Motor neuron (in vitro differentiated cells): ENCODE measurements around the gene GRM7. TPM values are rescaled to one million over a fixed set of nuclear protein-coding genes. Genes with fewer than 3 reads are reported as not detected.
A peak's percentile ranks its signal among the peaks of the same experiment; 100 is the strongest.

Source experiments
- ATAC-seq, 8 experiments: fragments of 200-7000 bp; cut with Tn5 transposase; replicated peaks in 6 of 8; 2 replicates each; pipeline ENCODE4 v1.8.0; 2021; ENCODE audit warnings: mild to moderate bottlenecking in 8 of 8, moderate library complexity in 8 of 8
- H3K27ac ChIP-seq, 2 donors: fragments of 250-450 bp; sonication (Bioruptor Pico); 2 replicates each; pipeline ENCODE4 v1.9.0; 2021; ENCODE audit warnings: antibody characterized with exemption in 2 of 2, mild to moderate bottlenecking in 2 of 2, moderate library complexity in 1 of 2
- H3K4me1 ChIP-seq, 2 donors: fragments of 250-450 bp; sonication (Bioruptor Pico); replicated peaks in 1 of 2; 2 replicates each; pipeline ENCODE4 v1.6.1; 2021; ENCODE audit warnings: antibody characterized with exemption in 2 of 2, mild to moderate bottlenecking in 2 of 2, moderate library complexity in 1 of 2
- H3K4me3 ChIP-seq, 5 donors: fragments of 250-450 bp; sonication (Bioruptor Pico); 2 replicates each; pipeline ENCODE4 v1.9.0; 2021; ENCODE audit warnings: antibody characterized with exemption in 5 of 5, mild to moderate bottlenecking in 5 of 5, moderate library complexity in 4 of 5
- WGBS, 10 experiments: fragments of 450-650 bp; shearing (Covaris generic); methylation state at CpG; one replicate each; pipeline ENCODE4 v1.0.0; 2022; 5-methylcytosine and 5-hydroxymethylcytosine counted together
- in situ Hi-C, 9 experiments: fragments of 400-800 bp; cut with MboI; loops; one replicate each; pipeline ENCODE4 v1.15.0; 2021; ENCODE audit warnings: low sequenced_read_pairs in 9 of 9, low pct_unique_long_range_greater_than_20kb in 2 of 9; ENCODE audit not compliant: unreplicated experiment in 9 of 9
- total RNA-seq, 8 experiments: library from RNA; unstranded; fragments of 300-600 nt; gene quantifications; 2 replicates each; pipeline versions ENCODE4 v1.2.3 to v1.2.4, GENCODE V29; 2022

Gene GRM7
- total RNA-seq, 8 experiments from 2014 or later = 0.14 to 5.0 (median 2.9) TPM; not detected in 1

GRCh38 chr3:7275396-7275795 is 414.5 kb downstream of the GRM7 start:
- Histone ChIP-seq H3K4me1 (no peaks in the 10 kb centered on the region), H3K4me3 (no peak overlapping the region), H3K27ac (no peak overlapping the region)
- in situ Hi-C loops = no loop called here
- ATAC-seq = no peak
- WGBS, 10 experiments = 0 to 100% (median 76%) methylated on average over 1 to 2 of the region's 2 CpGs; no CpG with 5 or more reads in 4 of the 10 experiments

DNA sequence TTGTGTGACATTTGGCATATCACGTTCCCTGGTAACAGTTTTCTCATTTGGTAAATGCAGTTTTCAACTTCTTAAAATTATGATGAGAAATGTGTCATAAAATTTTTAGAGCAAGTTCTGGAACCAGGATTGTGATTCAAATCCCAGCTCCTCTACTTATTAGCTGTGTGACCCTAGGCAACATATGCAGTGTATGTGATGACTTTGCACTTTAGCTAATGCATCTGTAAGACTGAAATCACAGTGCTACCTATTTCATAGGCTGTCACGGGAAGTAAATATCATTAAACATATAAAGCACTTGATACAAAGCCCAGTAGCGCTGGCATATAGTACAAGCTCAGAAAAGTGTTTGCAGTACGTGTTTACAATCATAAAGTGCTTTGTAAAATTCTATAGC is 419.4 kb downstream of the GRM7 start:
- in situ Hi-C loops = no loop called here
- no peak for ATAC-seq
- H3K4me1 ChIP-seq = no peaks in the 10 kb centered on the region
- no peak overlapping the region for H3K27ac ChIP-seq
- no peak overlapping the region for H3K4me3 ChIP-seq
- WGBS, 10 experiments = 0 to 89% (median 27%) methylated on average over 1 to 4 of the region's 4 CpGs; no CpG with 5 or more reads in 1 of the 10 experiments

GRCh38 chr3:7282988-7283387 is 422.1 kb downstream of the GRM7 start:
- in situ Hi-C loops = no loop called here
- ATAC-seq = no peak
- no peak overlapping the region for H3K4me3 ChIP-seq
- no peaks in the 10 kb centered on the region for H3K4me1 ChIP-seq
- 7 to 91% (median 53%) methylated on average over 1 to 4 of the region's 4 CpGs for WGBS, 10 experiments
- H3K27ac ChIP-seq = no peak overlapping the region

DNA sequence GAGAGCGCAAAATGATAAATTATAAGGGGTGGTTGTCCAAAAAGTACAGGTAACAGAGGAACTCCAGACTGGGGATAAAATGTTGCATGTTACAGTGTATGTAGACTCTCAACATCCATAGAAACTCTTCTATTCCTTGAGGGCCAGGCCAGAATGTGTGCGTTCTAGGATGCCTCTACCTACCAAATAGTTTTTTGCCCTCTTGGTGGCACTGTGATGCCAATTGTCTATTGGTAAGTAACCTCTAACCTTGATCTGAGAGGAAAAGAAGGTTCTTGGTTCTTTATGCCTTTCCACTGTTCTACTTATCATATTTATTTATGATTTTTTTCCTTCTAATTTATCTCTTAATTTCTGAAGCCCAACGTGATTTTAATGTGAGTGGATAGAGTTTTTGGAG is 424.6 kb downstream of the GRM7 start:
- H3K27ac ChIP-seq = no peak overlapping the region
- H3K4me1 ChIP-seq = no peaks in the 10 kb centered on the region
- ATAC-seq = no peak
- 0 to 83% (median 70%) methylated on average over 1 to 3 of the region's 3 CpGs; no CpG with 5 or more reads in 2 of the 10 experiments for WGBS, 10 experiments
- H3K4me3 ChIP-seq = no peak overlapping the region
- in situ Hi-C loops = no loop called here

- H3K4me3 ChIP-seq = no peak overlapping the region
- H3K27ac ChIP-seq = no peak overlapping the region
- 0 to 93% (median 25%) methylated on average over 1 to 3 of the region's 3 CpGs; no CpG with 5 or more reads in 2 of the 10 experiments for WGBS, 10 experiments
- no peaks in the 10 kb centered on the region for H3K4me1 ChIP-seq
- ATAC-seq = no peak
- in situ Hi-C loops = no loop called here
Measured at GRCh38 chr3:7288133-7288532, 427.2 kb downstream of the GRM7 start.

GRCh38 chr3:7289121-7289520 is 428.2 kb downstream of the GRM7 start:
- in situ Hi-C loops = no loop called here
- H3K4me3 ChIP-seq = no peak overlapping the region
- no peak overlapping the region for H3K27ac ChIP-seq
- ATAC-seq = no peak
- H3K4me1 ChIP-seq = no peaks in the 10 kb centered on the region
- WGBS, 10 experiments = 0 to 100% (median 97%) methylated on average over 1 of the region's 1 CpG; no CpG with 5 or more reads in 4 of the 10 experiments

GRCh38 chr3:7290077-7290825 is 429.3 kb downstream of the GRM7 start:
- WGBS, 10 experiments = 0 to 100% (median 63%) methylated on average over 1 of the region's 1 CpG; no CpG with 5 or more reads in 2 of the 10 experiments
- H3K27ac ChIP-seq = no peak overlapping the region
- in situ Hi-C loops = no loop called here
- H3K4me3 ChIP-seq = no peak overlapping the region
- peak in 2 of 8 experiments; percentile 70 to 80 for ATAC-seq
- H3K4me1 ChIP-seq = no peaks in the 10 kb centered on the region

DNA sequence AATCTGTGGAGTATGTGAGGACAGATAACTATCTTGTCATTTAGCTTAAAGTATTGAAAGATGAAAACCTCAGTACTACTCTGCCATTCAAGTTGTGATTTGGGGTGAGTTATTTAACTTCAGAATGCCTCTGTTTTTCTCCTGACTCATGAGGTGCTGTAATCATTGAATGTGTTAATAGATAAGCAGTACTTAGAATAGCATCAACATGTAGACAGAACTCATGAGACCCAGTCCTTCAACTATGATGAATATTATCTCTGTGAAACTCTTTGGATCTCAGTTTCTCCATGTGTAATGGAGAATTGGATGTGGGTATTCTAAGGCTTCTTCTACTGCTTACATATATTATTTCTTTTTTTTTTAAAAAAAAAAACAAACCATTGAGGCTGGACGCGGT is 431.4 kb downstream of the GRM7 start:
- Histone ChIP-seq H3K4me1 (no peaks in the 10 kb centered on the region), H3K27ac (no peak overlapping the region), H3K4me3 (no peak overlapping the region)
- WGBS, 10 experiments = 43 to 100% (median 94%) methylated on average over 2 of the region's 2 CpGs; no CpG with 5 or more reads in 4 of the 10 experiments
- in situ Hi-C loops = no loop called here
- no peak for ATAC-seq

- no peak overlapping the region for H3K27ac ChIP-seq
- ATAC-seq = no peak
- in situ Hi-C loops = no loop called here
- H3K4me3 ChIP-seq = no peak overlapping the region
- no peaks in the 10 kb centered on the region for H3K4me1 ChIP-seq
- WGBS, 10 experiments = 20 to 100% (median 77%) methylated on average over 1 to 7 of the region's 7 CpGs
Measured at GRCh38 chr3:7293286-7293685, 432.4 kb downstream of the GRM7 start.

DNA sequence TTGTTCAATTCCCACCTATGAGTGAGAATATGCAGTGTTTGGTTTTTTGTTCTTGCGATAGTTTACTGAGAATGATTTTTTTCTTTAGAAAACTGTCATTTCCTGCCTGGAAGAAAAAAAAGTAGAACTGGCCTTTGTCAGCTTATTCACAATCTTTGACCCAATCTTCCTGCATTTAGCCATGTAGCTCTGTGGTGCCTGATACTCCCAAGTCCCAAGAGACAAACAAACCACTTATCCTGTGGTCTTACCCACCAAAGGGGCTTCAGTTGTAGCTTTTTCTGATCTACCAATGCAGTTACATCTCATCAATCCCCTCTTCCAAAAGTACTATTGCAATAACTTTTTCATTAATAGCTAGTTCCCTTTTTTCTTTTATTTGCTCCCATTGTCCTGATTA is 444.6 kb downstream of the GRM7 start:
- in situ Hi-C loops = no loop called here
- Histone ChIP-seq H3K4me1 (no peaks in the 10 kb centered on the region), H3K4me3 (no peak overlapping the region), H3K27ac (no peak overlapping the region)
- WGBS, 10 experiments = 100% methylated on average over 1 of the region's 1 CpG; no CpG with 5 or more reads in 8 of the 10 experiments
- no peak for ATAC-seq

- no peak for ATAC-seq
- Histone ChIP-seq H3K4me3 (no peak overlapping the region), H3K27ac (no peak overlapping the region), H3K4me1 (no peaks in the 10 kb centered on the region)
- in situ Hi-C loops = no loop called here
- 0 to 100% (median 74%) methylated on average over 1 to 3 of the region's 3 CpGs; no CpG with 5 or more reads in 1 of the 10 experiments for WGBS, 10 experiments
Measured at GRCh38 chr3:7306901-7307300, 446.0 kb downstream of the GRM7 start.

GRCh38 chr3:7307410-7307809 is 446.5 kb downstream of the GRM7 start:
- ATAC-seq = no peak
- Histone ChIP-seq H3K4me1 (no peaks in the 10 kb centered on the region), H3K4me3 (no peak overlapping the region), H3K27ac (no peak overlapping the region)
- in situ Hi-C loops = no loop called here
- WGBS, 10 experiments = 33 to 100% (median 70%) methylated on average over 1 to 2 of the region's 2 CpGs; no CpG with 5 or more reads in 1 of the 10 experiments

DNA sequence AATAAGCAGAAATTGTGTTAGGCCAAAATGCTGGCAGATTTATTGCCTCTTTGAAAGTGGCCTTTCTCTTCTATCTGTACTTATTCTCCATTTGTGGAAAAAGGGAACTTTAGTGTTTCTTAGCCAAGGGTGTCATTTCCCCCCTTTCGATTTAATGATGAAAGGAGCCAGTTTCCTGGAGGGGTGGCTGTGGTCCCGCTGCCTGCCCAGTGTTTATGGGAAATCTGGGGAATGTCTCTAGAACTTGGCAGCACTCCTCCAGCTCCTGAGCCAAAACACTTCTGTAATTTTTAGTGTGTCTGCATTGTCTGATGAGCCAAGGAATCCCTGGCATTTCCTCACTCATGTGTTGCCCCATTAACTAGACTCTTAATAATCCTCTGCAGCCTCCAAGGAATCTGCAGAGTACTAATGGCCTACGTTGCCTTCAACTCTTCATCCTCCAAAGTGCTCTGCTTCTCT is 448.8 kb downstream of the GRM7 start:
- Histone ChIP-seq H3K27ac (no peak overlapping the region), H3K4me3 (no peak overlapping the region), H3K4me1 (no peaks in the 10 kb centered on the region)
- in situ Hi-C loops = no loop called here
- ATAC-seq = no peak
- 0 to 83% (median 68%) methylated on average over 1 to 3 of the region's 3 CpGs; no CpG with 5 or more reads in 3 of the 10 experiments for WGBS, 10 experiments

DNA sequence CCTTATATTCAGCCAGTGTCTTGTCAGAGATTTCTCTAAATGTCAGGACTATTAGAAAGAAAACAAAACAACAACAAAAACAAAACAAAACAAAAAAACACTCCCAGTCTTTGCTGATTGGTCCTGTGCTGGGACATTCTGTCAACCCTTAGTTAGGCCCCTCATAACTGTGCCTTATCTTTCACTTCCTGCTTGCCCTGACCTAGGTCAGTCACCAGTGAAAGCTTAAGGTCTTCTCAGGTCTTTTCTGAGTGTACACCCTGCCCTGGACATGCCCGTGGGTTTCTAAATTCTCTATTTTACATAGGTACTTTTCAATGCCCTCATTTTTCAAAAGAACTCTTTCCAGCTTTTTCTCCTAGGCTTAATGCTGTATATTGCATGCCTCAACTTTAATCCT is 454.1 kb downstream of the GRM7 start:
- no peak overlapping the region for H3K4me3 ChIP-seq
- ATAC-seq = no peak
- in situ Hi-C loops = no loop called here
- no peaks in the 10 kb centered on the region for H3K4me1 ChIP-seq
- no peak overlapping the region for H3K27ac ChIP-seq
- 0 to 90% (median 44%) methylated on average over 1 of the region's 1 CpG; no CpG with 5 or more reads in 2 of the 10 experiments for WGBS, 10 experiments
